Heart right ventricle (tissue), 16 donors: ENCODE results near the gene BRD2. TPM values are rescaled to one million over a fixed set of nuclear protein-coding genes. Genes with fewer than 3 reads are reported as not detected.

Experiments used
- ATAC-seq, 8 donors: fragments of 200-7000 bp; cut with Tn5 transposase; one replicate each; pipeline ENCODE4 v1.9.1; 2020; ENCODE audit warnings: mild to moderate bottlenecking in 8 of 8, moderate library complexity in 8 of 8, moderate number of reproducible peaks in 1 of 8
- DNase-seq, 2 donors: peaks; one replicate each; pipeline ENCODE4 v3.0.0-alpha.2; 2020
- H3K27ac ChIP-seq, 10 donors: fragments of 200-600 bp; sonication (generic) in 2 of 10; one replicate each; pipeline versions ENCODE4 v1.5.0 to v1.8.0; 2020 to 2022; ENCODE audit warnings: mild to moderate bottlenecking in 3 of 10
- H3K27me3 ChIP-seq, 7 donors: fragments of 200-600 bp; one replicate each; pipeline ENCODE4 v1.8.0; 2021 to 2022; ENCODE audit warnings: mild to moderate bottlenecking in 2 of 7
- H3K36me3 ChIP-seq, 9 donors: fragments of 200-600 bp; sonication (generic) in 1 of 9; one replicate each; pipeline versions ENCODE4 v1.5.0 to v1.8.0; 2020 to 2022; ENCODE audit warnings: mild to moderate bottlenecking in 2 of 9
- H3K4me1 ChIP-seq, 9 donors: fragments of 200-600 bp; sonication (generic) in 1 of 9; one replicate each; pipeline versions ENCODE4 v1.5.0 to v1.8.0; 2020 to 2022; ENCODE audit warnings: mild to moderate bottlenecking in 4 of 9
- H3K4me3 ChIP-seq, 10 donors: fragments of 200-600 bp; sonication (generic) in 2 of 10; one replicate each; pipeline versions ENCODE4 v1.5.0 to v1.8.0; 2020 to 2022; ENCODE audit warnings: mild to moderate bottlenecking in 7 of 10, moderate library complexity in 2 of 10
- H3K9me3 ChIP-seq, 11 donors: fragments of 200-600 bp in 10 of 11; sonication (generic) in 2 of 11; one replicate each; pipeline versions ENCODE4 v1.5.0 to v1.8.0; 2013 to 2022; ENCODE audit warnings: mild to moderate bottlenecking in 2 of 11, control low read depth in 1 of 11, moderate library complexity in 1 of 11
- WGBS, 2 donors: extraction: QIAGEN DNeasy Blood & Tissue Kit; methylation state at CpG; one replicate each; pipeline ENCODE4 v1.1.7; 2013; ENCODE audit warnings: inconsistent platforms in 1 of 2; 5-methylcytosine and 5-hydroxymethylcytosine counted together
- intact Hi-C, 10 donors: fragments of 100-400 bp; cut with DNase I; formaldehyde crosslinking; loops; one replicate each; pipeline versions ENCODE4 v1.11.1 to v1.14.2; 2022
- polyA plus RNA-seq, 2 donors: library from polyadenylated mRNA; stranded (reverse); fragments of 200-250 nt; gene quantifications; one replicate each; pipeline ENCODE4 v1.2.3, GENCODE V29; 2013
- total RNA-seq, 10 donors: library from RNA; stranded (reverse); fragmentation: NEBNext Ultra II Directional in 3 of 10; extraction: Animal tissue kit (Norgen Biotek cat#: 25700) in 3 of 10; gene quantifications; one replicate each; pipeline versions ENCODE4 v1.2.1 to v1.2.4, GENCODE V29; 2021 to 2023
- TF ChIP-seq, protein P1 (sequence below), 9 donors: fragments of 200-600 bp; sonication (generic) in 2 of 9; IDR thresholded peaks; one replicate each; pipeline versions ENCODE4 v1.5.0 to v1.8.0; 2021 to 2022; ENCODE audit warnings: antibody characterized with exemption in 9 of 9, mild to moderate bottlenecking in 5 of 9, moderate library complexity in 1 of 9
- donor health status: Arrhythmogenic right ventricular cardiomyopathy.
- donor health status: ischemic (EF 13 %, LVEDD 7.1; RV severe dilation, severe dysfunction).
- donor health status: healthy with polysubstance abuse.
- donor health status: DM: no; HTN: yes; CAD: no.
- donor health status: DM: no; HTN: no; CAD: no.
- donor health status: ischemic (EF 25% LVEDD 6.9; RV normal size, moderate dysfunction).
- donor health status: ischemic (EF 25% LVEDD 5.7; RV mildly dilated, moderate dysfunction).
- donor health status: healthy.
- donor health status: DM: yes; HTN: yes; CAD: no.
- donor health status: Ischemic cardiomyopathy.
- donor health status: ischemic (EF 35%, LVEDD 5.7; RV mildly dilated, moderate dysfunction).
- donor health status: nonischemic (EF 11% LVEDD 7.7; RV severe dilation, severe dysfunction).
- donor health status: DM: yes; HTN: yes; CAD: no.
- donor health status: PGD.
- donor health status: ischemic (EF 29% LVEDD 5.4; RV normal size, mild dysfunction).
- donor health status: nonischemic (EF 23%, LVEDD 6.1; RV moderate dilation, normal function).

BRD2 gene
- total and polyA plus RNA-seq, 12 donors = 49.3 to 97.0 (median 74.9) TPM

DNA sequence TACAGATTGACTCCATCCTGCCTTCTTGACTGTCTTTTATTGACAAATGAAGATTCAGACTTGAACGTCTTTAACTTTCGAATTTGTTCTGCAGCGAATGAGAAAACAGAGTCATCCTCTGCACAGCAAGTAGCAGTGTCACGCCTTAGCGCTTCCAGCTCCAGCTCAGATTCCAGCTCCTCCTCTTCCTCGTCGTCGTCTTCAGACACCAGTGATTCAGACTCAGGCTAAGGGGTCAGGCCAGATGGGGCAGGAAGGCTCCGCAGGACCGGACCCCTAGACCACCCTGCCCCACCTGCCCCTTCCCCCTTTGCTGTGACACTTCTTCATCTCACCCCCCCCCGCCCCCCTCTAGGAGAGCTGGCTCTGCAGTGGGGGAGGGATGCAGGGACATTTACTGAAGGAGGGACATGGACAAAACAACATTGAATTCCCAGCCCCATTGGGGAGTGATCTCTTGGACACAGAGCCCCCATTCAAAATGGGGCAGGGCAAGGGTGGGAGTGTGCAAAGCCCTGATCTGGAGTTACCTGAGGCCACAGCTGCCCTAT lies 12.2 kb downstream of the BRD2 start:
- Histone ChIP-seq H3K27me3 (no peaks in the 10 kb centered on the region), H3K4me3 (no peak overlapping the region), H3K4me1 (peaks cover 0 to 61% (median 35%) of the 10 kb centered on the region in 9 donors), H3K9me3 (no peaks in the 10 kb centered on the region), H3K36me3 (peaks cover 8 to 84% (median 66%) of the 10 kb centered on the region in 9 donors), H3K27ac (no peak overlapping the region)
- ATAC-seq (peak in 1 of 8 donors; percentile 20), DNase-seq (no peak)
- TF ChIP-seq, protein P1, sequence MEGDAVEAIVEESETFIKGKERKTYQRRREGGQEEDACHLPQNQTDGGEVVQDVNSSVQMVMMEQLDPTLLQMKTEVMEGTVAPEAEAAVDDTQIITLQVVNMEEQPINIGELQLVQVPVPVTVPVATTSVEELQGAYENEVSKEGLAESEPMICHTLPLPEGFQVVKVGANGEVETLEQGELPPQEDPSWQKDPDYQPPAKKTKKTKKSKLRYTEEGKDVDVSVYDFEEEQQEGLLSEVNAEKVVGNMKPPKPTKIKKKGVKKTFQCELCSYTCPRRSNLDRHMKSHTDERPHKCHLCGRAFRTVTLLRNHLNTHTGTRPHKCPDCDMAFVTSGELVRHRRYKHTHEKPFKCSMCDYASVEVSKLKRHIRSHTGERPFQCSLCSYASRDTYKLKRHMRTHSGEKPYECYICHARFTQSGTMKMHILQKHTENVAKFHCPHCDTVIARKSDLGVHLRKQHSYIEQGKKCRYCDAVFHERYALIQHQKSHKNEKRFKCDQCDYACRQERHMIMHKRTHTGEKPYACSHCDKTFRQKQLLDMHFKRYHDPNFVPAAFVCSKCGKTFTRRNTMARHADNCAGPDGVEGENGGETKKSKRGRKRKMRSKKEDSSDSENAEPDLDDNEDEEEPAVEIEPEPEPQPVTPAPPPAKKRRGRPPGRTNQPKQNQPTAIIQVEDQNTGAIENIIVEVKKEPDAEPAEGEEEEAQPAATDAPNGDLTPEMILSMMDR (IDR thresholded peaks at IDR 0.05) = no peak
- intact Hi-C loops = loop anchor here in 2 of 10 donors (5.0 kb wide), 1 partner anchor 88 kb away; no protein-coding TSS in a partner anchor
- 70 to 73% methylated on average over 11 of the region's 11 CpGs for WGBS, 2 donors

DNA sequence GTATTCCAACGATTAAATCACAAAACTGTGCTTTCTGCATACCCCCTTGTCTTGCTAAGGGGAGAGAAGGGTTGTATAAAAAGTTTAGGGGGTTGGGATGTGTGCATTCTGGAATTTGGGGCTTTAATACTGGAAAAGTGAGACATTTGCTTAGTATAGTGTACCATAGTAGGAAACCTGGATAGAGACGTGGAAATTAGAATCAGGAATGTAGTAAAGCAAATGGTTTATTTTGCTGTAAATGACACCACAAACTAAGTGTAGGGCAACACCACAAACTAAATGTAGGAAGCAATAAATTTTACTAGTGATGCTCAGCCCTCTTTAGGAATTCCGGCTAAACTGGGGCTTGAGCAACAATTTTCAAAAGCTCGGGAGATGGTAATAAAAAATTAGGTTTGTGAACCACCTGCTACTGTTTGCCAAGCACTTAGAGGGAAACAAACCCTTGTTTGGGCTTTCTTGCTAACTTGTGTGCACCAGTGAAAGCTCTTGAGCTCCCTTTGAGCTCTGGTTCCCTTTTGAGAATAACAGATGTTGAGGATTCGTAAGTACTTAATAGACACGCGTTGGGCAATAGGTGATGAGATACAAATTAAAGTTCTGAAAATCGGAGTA lies 13.8 kb downstream of the BRD2 start:
- TF ChIP-seq, protein P1 (IDR thresholded peaks at IDR 0.05) = no peak
- Histone ChIP-seq H3K36me3 (peaks cover 7 to 67% (median 50%) of the 10 kb centered on the region in 9 donors), H3K27me3 (no peaks in the 10 kb centered on the region), H3K9me3 (no peaks in the 10 kb centered on the region), H3K4me3 (no peak overlapping the region), H3K4me1 (peaks cover 0 to 44% (median 19%) of the 10 kb centered on the region in 9 donors), H3K27ac (no peak overlapping the region)
- no peak for ATAC-seq
- DNase-seq = no peak
- WGBS, 2 donors = 67 to 75% methylated on average over 8 of the region's 8 CpGs
- intact Hi-C loops = loop anchor here in 3 of 10 donors (2.0 to 5.0 kb wide), 2 partner anchors 90 to 95 kb away; no protein-coding TSS in a partner anchor

- no peaks in the 10 kb centered on the region for H3K9me3 ChIP-seq
- peaks cover 0 to 37% (median 12%) of the 10 kb centered on the region in 9 donors for H3K4me1 ChIP-seq
- TF ChIP-seq, protein P1 (IDR thresholded peaks at IDR 0.05) = no peak
- H3K27ac ChIP-seq = no peak overlapping the region
- peaks cover 7 to 60% (median 43%) of the 10 kb centered on the region in 9 donors for H3K36me3 ChIP-seq
- intact Hi-C loops = loop anchor here in 3 of 10 donors (2.0 to 5.0 kb wide), 2 partner anchors 91 to 96 kb away; no protein-coding TSS in a partner anchor
- ATAC-seq = peak in 2 of 8 donors; percentile 6 to 13
- no peak for DNase-seq
- H3K27me3 ChIP-seq = no peaks in the 10 kb centered on the region
- WGBS, 2 donors = 55 to 60% methylated on average over 6 of the region's 6 CpGs
- H3K4me3 ChIP-seq = no peak overlapping the region
These were observed 14.5 kb downstream of the BRD2 start for GRCh38 chr6:32982702-32983492.

DNA sequence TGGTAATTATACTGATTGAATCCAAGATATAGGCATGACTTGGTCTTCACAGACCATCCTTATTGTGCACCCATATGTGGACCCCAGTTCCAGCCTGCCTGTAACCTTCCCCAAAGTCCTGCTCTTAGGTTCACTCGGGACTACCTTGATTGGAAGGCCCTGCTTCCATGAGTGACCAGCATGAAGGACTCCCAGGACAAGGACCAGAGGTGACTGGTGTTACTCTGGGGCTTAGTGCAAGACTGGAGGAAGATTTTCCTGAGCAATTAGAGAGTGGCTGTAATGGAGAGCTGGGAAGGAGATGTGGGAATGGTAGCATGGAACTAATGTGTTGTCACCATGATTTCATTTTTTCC lies 15.1 kb downstream of the BRD2 start:
- peaks cover 0 to 31% (median 7%) of the 10 kb centered on the region in 9 donors for H3K4me1 ChIP-seq
- intact Hi-C loops = loop anchor here in 3 of 10 donors (2.0 to 5.0 kb wide), 2 partner anchors 91 to 97 kb away; no protein-coding TSS in a partner anchor
- H3K36me3 ChIP-seq = peaks cover 4 to 55% (median 37%) of the 10 kb centered on the region in 9 donors
- no peak overlapping the region for H3K4me3 ChIP-seq
- no peak for DNase-seq
- H3K27ac ChIP-seq = no peak overlapping the region
- 82 to 84% methylated on average over 1 of the region's 1 CpG for WGBS, 2 donors
- TF ChIP-seq, protein P1 (IDR thresholded peaks at IDR 0.05) = no peak
- H3K27me3 ChIP-seq = no peaks in the 10 kb centered on the region
- H3K9me3 ChIP-seq = no peaks in the 10 kb centered on the region
- peak in 3 of 8 donors; percentile 4 to 40 (median 14) for ATAC-seq
